Measurements from ENCODE around the gene NF1.

DNA sequence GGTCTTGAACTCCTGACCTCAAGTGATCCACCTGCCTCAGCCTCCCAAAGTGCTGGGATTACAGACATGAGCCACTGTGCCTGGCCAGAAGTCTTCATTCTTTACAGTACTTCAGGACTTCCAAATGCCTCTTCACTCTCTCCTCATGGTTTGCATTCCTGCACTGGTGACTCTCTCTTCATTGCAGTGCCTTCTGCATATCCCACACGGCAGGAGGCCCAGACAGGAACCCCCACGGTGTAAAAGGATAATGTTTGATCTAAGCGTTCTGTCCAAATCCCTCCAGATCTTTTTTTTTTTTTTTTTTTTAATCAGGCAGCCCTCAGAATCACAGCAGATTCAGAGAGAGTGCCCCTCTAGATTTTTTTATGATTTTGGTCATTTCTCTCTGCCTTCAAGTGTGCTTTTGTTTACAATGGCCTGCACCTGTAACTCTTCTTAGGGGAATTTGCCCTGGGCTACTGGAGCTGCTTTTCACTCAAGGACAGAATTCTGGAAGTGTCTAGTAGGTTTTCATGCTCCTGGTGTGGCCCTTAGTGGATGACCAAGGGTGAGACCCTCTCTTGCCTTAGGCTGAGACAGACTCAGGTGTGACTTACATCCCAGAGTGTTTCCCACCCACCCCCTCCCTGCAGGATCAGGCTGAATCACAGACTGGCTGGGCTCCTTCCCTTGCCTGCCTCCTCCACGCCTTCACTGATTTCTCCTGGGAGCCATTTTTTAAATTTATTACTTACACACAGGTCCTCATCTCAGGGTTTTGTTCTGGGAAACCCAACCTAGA lies 19.8 kb upstream of the NF1 start:
- no peak for TF ChIP-seq POLR2A (IDR thresholded peaks at IDR 0.05)
- TF ChIP-seq, protein P1, sequence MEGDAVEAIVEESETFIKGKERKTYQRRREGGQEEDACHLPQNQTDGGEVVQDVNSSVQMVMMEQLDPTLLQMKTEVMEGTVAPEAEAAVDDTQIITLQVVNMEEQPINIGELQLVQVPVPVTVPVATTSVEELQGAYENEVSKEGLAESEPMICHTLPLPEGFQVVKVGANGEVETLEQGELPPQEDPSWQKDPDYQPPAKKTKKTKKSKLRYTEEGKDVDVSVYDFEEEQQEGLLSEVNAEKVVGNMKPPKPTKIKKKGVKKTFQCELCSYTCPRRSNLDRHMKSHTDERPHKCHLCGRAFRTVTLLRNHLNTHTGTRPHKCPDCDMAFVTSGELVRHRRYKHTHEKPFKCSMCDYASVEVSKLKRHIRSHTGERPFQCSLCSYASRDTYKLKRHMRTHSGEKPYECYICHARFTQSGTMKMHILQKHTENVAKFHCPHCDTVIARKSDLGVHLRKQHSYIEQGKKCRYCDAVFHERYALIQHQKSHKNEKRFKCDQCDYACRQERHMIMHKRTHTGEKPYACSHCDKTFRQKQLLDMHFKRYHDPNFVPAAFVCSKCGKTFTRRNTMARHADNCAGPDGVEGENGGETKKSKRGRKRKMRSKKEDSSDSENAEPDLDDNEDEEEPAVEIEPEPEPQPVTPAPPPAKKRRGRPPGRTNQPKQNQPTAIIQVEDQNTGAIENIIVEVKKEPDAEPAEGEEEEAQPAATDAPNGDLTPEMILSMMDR (IDR thresholded peaks at IDR 0.05): no peak

Data from Peyer's patch (tissue), 4 donors.